Measurements from ENCODE around the gene C1QC.

GRCh38 chr1:22670352-22670975, 27.0 kb downstream of the C1QC start:
- TF ChIP-seq CTCF (IDR thresholded peaks at IDR 0.05): no peak
- TF ChIP-seq POLR2A (IDR thresholded peaks at IDR 0.05): no peak

Measured in esophagus squamous epithelium (tissue), 4 donors.